ENCODE results near the gene ACOXL. TPM values are rescaled to one million over a fixed set of nuclear protein-coding genes. Genes with fewer than 3 reads are reported as not detected.

The ACOXL gene
- total and polyA plus RNA-seq, 2 of the 8 experiments (the other 6 are each of a cell fraction or from before 2014, with no cell fraction given): 11.4 to 20.6 TPM

GRCh38 chr2:111034146-111034545 is 301.8 kb downstream of the ACOXL start:
- Histone ChIP-seq H2BK5ac (ENCODE audit: low read depth, low read length) (no peak overlapping the region), H3K79me2 (ENCODE audit: control insufficient read depth in 1 of 2, insufficient read depth in 2 of 2, low read length in 2 of 2) (no peaks in the 10 kb centered on the region), H3K18ac (ENCODE audit: extremely low read depth, low read length) (no peak overlapping the region), H4K8ac (ENCODE audit: extremely low read depth, insufficient read depth, low read length) (no peak overlapping the region), H2BK12ac (ENCODE audit: low read depth, low read length) (no peak overlapping the region), H3K9ac (replicated peaks in 1 of 4; ENCODE audit: extremely low read depth in 1 of 4, low read depth in 3 of 4, low read length in 3 of 4) (no peak overlapping the region), H3K9me3 (ENCODE audit: insufficient read depth in 2 of 2, low read depth in 1 of 2, low read length in 1 of 2) (no peaks in the 10 kb centered on the region), H3K4me2 (ENCODE audit: insufficient read depth in 1 of 2, low read depth in 2 of 2, low read length in 2 of 2) (no peak overlapping the region), H2BK20ac (ENCODE audit: low read length) (no peak overlapping the region), H2BK120ac (replicated peaks; ENCODE audit: low read depth, low read length) (no peak overlapping the region), H3K23ac (ENCODE audit: insufficient read length) (no peak overlapping the region), H4K20me1 (replicated peaks in 1 of 2; ENCODE audit: control insufficient read depth in 1 of 2, insufficient read depth in 2 of 2, low read length in 2 of 2) (no peaks in the 10 kb centered on the region), H3K27me3 (replicated peaks in 1 of 4; ENCODE audit: control insufficient read depth in 3 of 4, extremely low read depth in 1 of 4, insufficient read depth in 3 of 4, low read length in 3 of 4) (peaks cover 0 to 3% (median 0%) of the 10 kb centered on the region in 4 experiments; a peak in 1 of 7 replicates), H3K4ac (replicated peaks; ENCODE audit: insufficient read length, low read depth, low read length) (no peak overlapping the region), H2AFZ (ENCODE audit: low read length) (no peak overlapping the region), H3K4me1 (replicated peaks in 1 of 4; ENCODE audit: control insufficient read depth in 3 of 4, insufficient read depth in 4 of 4, low read length in 3 of 4) (peaks cover 0 to 6% (median 4%) of the 10 kb centered on the region in 4 experiments; a peak in 4 of 7 replicates), H3K56ac (replicated peaks; ENCODE audit: insufficient read length, low read depth, low read length) (no peak overlapping the region), H3K14ac (ENCODE audit: insufficient read length) (no peak overlapping the region), H3K23me2 (ENCODE audit: low read depth, low read length) (no peaks in the 10 kb centered on the region), H2BK15ac (ENCODE audit: low read length) (no peak overlapping the region), H4K91ac (replicated peaks; ENCODE audit: insufficient read length, low read length) (no peak overlapping the region), H3K27ac (ENCODE audit: low read depth, low read length) (no peak overlapping the region), H3K79me1 (ENCODE audit: low read depth, low read length) (no peaks in the 10 kb centered on the region), H4K5ac (ENCODE audit: insufficient read length, low read depth, low read length) (no peak overlapping the region), H2AK5ac (ENCODE audit: low read depth, low read length) (no peak overlapping the region), H3K4me3 (ENCODE audit: extremely low read depth in 1 of 4, insufficient read depth in 2 of 4, low read depth in 3 of 4, low read length in 4 of 4) (no peak overlapping the region), H3K36me3 (ENCODE audit: control insufficient read depth in 2 of 4, insufficient read depth in 4 of 4, low read length in 3 of 4) (peaks cover 0 to 7% (median 0%) of the 10 kb centered on the region in 4 experiments; a peak in 4 of 8 replicates)
- DNase-seq (ENCODE audit: low read depth in 1 of 2, low spot score in 2 of 2) (no peak), FAIRE-seq (no peak)
- 85% methylated on average over 4 of the region's 4 CpGs; no CpG with 5 or more reads in 1 of the 2 experiments for WGBS, 2 experiments (ENCODE audit: extremely low coverage in 1 of 2, insufficient coverage in 1 of 2, insufficient read length in 1 of 2, insufficient replicate concordance in 2 of 2, low coverage in 1 of 2, low lambda C conversion rate in 2 of 2, missing lambda C conversion rate in 1 of 2)
- TF ChIP-seq PHF8 (conservative IDR thresholded peaks at IDR 0.05; ENCODE audit: low read depth, low read length) (no peak), SRF (IDR thresholded peaks at IDR 0.05; ENCODE audit: low read depth, low read length) (no peak), SIRT6 (IDR thresholded peaks at IDR 0.05; ENCODE audit: low read length) (no peak)
- POLR2A ChIA-PET (ENCODE audit: partially characterized antibody): no interaction called here
- CTCF ChIA-PET (ENCODE audit: partially characterized antibody): interaction anchor here (0.9 kb wide), 1 partner anchor 157 kb away, joined by 3 read pairs; no protein-coding TSS in a partner anchor
